ENCODE data around the gene CR2.

GRCh38 chr1:207414606-207415108 lies 39.5 kb upstream of the CR2 start:
- TF ChIP-seq CTCF (IDR thresholded peaks at IDR 0.05): no peak
- TF ChIP-seq EP300 (IDR thresholded peaks at IDR 0.05; ENCODE audit: low read depth): no peak

Measured in transverse colon (tissue), 3 donors.